ENCODE data around the gene DLGAP1. TPM values are rescaled to one million over a fixed set of nuclear protein-coding genes. Genes with fewer than 3 reads are reported as not detected.

DLGAP1 gene
- total RNA-seq, 1 experiment from 2014 or later, result 17.3 TPM

GRCh38 chr18:3449512-3450011 lies 1005.5 kb downstream of the DLGAP1 start:
- in situ Hi-C loops (cut with HindIII; ENCODE audit: low sequenced_read_pairs), result no loop called here
- DNase-seq (ENCODE audit: low spot score), result peak; percentile 45

GRCh38 chr18:3448838-3449511 lies 1006.1 kb downstream of the DLGAP1 start:
- in situ Hi-C loops (cut with HindIII; ENCODE audit: low sequenced_read_pairs), result no loop called here
- peak; percentile 44 for DNase-seq (ENCODE audit: low spot score)

DNA sequence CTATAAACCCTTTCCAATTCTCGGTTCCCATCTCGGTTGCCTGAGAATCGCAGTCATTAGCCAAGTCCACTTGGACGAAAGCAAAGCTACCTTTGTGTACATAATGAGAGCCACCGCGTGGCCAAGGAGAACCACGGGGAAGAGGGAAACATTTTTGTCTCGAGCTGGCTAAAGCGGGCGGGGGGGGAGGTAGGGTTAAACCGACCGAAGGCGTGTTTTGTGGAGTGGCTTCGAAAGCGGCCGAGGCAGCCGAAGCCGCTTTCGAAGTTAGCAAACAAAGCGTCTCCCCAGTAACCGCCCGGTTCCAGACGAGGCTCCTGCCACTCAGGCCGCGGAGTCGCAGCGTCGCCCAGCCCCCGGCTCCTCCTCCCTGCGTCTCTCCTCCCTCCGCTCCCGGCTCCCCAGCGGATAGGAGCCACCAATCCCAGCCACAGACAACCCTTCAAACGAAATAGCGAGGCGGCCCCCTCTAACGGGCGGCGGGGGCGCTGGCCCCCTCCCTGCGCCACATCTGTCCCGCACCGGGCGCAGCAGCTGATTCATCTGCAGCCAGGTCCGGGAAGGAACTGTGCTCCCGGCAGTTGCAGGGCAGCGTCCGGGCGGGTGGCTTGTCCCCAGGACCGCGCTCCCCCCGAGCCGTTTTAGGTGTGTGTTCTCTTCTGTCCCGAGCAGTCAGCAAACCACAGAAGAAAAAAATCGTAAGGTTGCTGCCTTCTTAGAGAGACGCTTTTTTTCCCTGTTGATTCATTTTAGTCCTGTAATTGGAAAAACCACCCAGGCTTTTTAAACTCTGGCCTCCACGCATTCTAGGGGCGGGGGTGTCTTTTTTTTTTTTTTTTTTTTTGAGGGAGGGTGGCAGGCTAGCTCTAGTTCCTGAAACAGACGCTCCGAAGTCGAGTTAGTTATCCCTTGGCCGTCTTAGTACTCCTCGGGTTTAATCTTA lies 1006.9 kb downstream of the DLGAP1 start:
- DNase-seq (ENCODE audit: low spot score), result peak; percentile 75
- in situ Hi-C loops (cut with HindIII; ENCODE audit: low sequenced_read_pairs), result no loop called here

DNA sequence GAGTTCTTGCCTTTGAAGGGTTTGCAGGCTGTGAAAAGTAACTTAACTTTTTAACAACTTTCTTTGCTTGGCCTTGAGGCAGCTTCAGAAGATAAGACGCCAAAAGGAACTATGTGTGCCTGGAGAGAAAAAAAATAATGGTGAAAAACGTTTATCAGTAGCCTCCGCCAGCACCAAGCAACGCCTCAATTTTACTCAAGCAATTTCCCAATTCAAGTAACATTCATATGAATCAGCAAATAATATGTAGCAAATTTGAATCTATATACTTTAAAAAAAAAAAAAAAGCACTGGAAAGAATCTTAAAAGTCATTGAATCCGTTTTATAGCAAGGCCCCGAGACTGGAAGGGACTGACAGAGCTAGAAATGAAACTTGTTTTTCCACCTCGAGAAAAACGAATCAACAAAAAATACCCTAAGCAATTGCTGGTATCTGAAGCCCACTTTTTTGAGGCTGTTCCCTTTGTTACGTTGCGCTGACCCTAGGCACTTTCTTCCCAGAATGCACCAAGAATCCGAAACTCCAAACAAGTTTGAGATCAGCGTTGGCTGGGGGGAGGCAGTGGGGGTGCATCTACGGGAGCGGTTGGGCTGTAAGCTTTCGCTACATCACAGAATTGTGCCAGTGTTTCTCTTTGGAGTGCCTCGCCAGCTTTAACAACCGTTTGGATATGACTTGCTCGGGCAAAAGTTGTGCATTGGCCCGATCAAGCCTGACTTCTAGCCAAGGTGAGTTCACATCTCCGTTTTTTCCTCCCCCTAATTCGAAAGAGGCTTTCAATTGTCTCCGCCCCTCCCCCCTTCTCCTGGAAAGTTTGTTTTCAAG lies 1007.8 kb downstream of the DLGAP1 start:
- in situ Hi-C loops (cut with HindIII; ENCODE audit: low sequenced_read_pairs), result no loop called here
- DNase-seq (ENCODE audit: low spot score), result no peak
